ENCODE measurements around the gene ARG2.
A peak's percentile ranks its signal among the peaks of the same experiment; 100 is the strongest.

Gene ARG2

DNA sequence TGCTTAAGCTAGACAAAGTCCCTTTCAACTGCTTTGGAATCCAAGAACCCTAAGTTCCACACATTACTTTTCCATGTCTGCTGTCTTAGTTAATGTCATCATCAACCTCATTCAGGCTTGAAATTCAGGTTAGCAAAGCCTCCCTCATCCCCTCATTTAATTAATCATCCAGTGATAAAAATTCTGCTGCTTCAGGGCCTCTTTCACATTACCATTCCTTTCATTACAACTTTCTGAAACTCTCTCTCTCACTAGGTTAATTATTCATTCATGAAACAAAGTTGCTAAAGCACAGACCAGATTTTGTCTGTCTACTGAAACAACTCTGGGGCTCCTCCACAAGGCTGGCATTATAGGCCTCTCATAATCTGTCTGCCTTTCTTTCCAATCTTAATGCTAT is 64.1 kb downstream of the ARG2 start:
- no peak for DNase-seq (ENCODE audit: low read depth in 2 of 2)

GRCh38 chr14:67690011-67690410 is 70.3 kb downstream of the ARG2 start:
- no peak for DNase-seq (ENCODE audit: low read depth in 2 of 2)

- DNase-seq (ENCODE audit: low read depth in 2 of 2), result peak; percentile 73 to 76
These were observed 75.2 kb downstream of the ARG2 start for GRCh38 chr14:67694791-67695393.

- peak; percentile 69 to 80 for DNase-seq (ENCODE audit: low read depth in 2 of 2)
These were observed 75.8 kb downstream of the ARG2 start, which contains the start of gene RDH11 for GRCh38 chr14:67695394-67695949. RDH11 (minus strand) TSS chr14:67695764; CDS start chr14:67695703, 61 bp downstream.

GRCh38 chr14:67697006-67697405 is 77.3 kb downstream of the ARG2 start:
- no peak for DNase-seq (ENCODE audit: low read depth in 2 of 2)

DNA sequence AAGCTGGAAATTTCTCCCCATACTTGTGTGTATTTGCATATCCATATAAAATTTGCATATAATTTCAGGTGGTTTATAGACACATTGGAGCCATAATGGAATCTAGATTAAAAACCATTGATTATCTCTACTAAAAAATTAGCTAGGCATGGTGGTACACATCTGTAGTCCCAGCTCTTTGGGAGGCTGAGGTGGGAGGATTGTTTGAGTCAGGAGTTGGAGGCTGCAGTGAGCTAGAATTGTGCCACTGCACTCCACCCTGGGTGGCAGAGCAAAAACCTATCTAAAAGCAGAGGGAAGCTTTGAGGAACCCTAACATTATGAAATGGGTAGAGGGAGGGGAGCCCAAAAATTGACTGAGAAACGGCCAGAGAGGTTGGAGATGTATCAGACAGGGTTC is 78.5 kb downstream of the ARG2 start:
- DNase-seq (ENCODE audit: low read depth in 2 of 2), result no peak
